GM12891 (cell line): ENCODE measurements around the gene PDLIM1.

ENCODE experiments used
- PAX5 ChIP-seq: IDR thresholded peaks from 2 replicates; pipeline ENCODE4 v1.6.1; 2011; ENCODE audit warnings: low read length, moderate library complexity, mild to moderate bottlenecking; ENCODE audit not compliant: insufficient read depth, severe bottlenecking
- POLR2A ChIP-seq: IDR thresholded peaks from 2 replicates; pipeline ENCODE4 v1.6.1; 2011; ENCODE audit warnings: low read depth, low read length, control low read depth
- TAF1 ChIP-seq: IDR thresholded peaks from 2 replicates; pipeline ENCODE4 v1.6.1; 2011; ENCODE audit warnings: low read depth, low read length, control low read depth

GRCh38 chr10:95327367-95327766 lies 36.6 kb upstream of the PDLIM1 start:
- TF ChIP-seq POLR2A, result no peak
- no peak for TF ChIP-seq PAX5
- TF ChIP-seq TAF1, result no peak
